Ovary (tissue), 3 donors: ENCODE measurements around the gene RSRP1.

ENCODE experiments used
- EP300 ChIP-seq: sonication (generic); formaldehyde crosslinking; IDR thresholded peaks from one replicate; pipeline ENCODE4 v1.6.1; 2017; ENCODE audit warnings: antibody characterized with exemption
- POLR2A ChIP-seq: fragments of 450-650 bp; IDR thresholded peaks from one replicate; pipeline ENCODE4 v1.6.1; 2017; ENCODE audit warnings: antibody characterized with exemption, mild to moderate bottlenecking, moderate library complexity
- TF ChIP-seq, protein P1 (sequence below), 3 donors: fragments of 450-650 bp in 2 of 3; fragments of 200-600 bp in 1 of 3; IDR thresholded peaks; one replicate each; pipeline versions ENCODE4 v1.5.1 to v1.8.0; 2016 to 2022; ENCODE audit warnings: antibody characterized with exemption in 3 of 3, mild to moderate bottlenecking in 1 of 3
- donor health status: DM: no; HTN: no; CAD: no.

DNA sequence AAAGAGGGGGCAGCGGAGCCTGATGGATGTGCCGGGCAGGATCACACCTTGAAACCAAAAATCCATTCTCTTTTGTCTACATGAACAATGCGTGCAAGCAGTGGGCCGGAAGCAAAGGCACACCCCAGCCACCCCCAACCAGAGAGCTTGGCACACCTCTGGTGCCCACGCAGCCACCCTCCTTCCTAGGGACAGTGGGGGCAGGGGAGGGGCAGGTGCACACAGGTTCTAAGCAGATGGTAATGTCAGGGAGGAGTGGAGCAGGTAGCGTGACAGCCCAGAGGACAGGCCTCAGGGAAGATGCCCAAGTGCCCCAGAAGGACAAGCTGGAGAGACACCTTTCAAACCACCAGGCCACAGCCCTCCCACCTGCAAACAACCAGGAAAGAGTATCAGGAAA lies 51.4 kb downstream of the RSRP1 start:
- TF ChIP-seq, protein P1, sequence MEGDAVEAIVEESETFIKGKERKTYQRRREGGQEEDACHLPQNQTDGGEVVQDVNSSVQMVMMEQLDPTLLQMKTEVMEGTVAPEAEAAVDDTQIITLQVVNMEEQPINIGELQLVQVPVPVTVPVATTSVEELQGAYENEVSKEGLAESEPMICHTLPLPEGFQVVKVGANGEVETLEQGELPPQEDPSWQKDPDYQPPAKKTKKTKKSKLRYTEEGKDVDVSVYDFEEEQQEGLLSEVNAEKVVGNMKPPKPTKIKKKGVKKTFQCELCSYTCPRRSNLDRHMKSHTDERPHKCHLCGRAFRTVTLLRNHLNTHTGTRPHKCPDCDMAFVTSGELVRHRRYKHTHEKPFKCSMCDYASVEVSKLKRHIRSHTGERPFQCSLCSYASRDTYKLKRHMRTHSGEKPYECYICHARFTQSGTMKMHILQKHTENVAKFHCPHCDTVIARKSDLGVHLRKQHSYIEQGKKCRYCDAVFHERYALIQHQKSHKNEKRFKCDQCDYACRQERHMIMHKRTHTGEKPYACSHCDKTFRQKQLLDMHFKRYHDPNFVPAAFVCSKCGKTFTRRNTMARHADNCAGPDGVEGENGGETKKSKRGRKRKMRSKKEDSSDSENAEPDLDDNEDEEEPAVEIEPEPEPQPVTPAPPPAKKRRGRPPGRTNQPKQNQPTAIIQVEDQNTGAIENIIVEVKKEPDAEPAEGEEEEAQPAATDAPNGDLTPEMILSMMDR (IDR thresholded peaks at IDR 0.05): no peak
- TF ChIP-seq EP300 (no peak), POLR2A (no peak)
